GM19328 (cell line): ENCODE data around the gene SDK1.
"Not testable (repeated sequence)": the region's sequence is repeated elsewhere in the genome, so short reads cannot be mapped to it uniquely, and the experiment has no call there.

Experiments
- ATAC-seq: cut with Tn5 transposase; IDR thresholded peaks from one replicate; pipeline ENCODE4 v1.9.1; 2021; ENCODE audit warnings: mild to moderate bottlenecking, moderate library complexity; ENCODE audit not compliant: unreplicated experiment

SDK1 gene

DNA sequence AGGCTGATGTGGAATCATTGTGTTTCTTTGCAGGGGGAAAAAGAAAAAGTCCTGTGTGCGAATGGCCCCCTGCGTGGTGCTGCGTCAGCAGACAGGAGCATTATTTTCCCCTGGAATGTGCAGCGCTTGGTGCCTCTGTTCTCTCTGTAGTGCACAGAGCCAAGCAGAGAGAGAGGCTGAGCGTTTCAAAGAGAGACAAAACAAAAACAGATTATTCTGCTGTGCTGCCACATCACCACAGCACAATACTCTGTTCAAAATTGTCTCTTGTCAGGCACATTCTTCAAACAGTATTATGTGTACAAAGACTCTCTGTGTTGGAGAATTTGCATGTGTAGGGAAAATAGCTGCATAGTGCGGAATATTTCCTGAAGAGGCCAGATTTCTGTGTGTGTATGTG is 609.0 kb downstream of the SDK1 start:
- ATAC-seq = no peak

GRCh38 chr7:3911685-3912084 is 610.6 kb downstream of the SDK1 start:
- ATAC-seq = no peak

GRCh38 chr7:3912291-3912690 is 611.2 kb downstream of the SDK1 start:
- no peak for ATAC-seq

- no peak for ATAC-seq
Measured at GRCh38 chr7:3914051-3914775, 613.2 kb downstream of the SDK1 start.

- ATAC-seq = no peak
Measured at GRCh38 chr7:3915337-3915878, 614.4 kb downstream of the SDK1 start.

DNA sequence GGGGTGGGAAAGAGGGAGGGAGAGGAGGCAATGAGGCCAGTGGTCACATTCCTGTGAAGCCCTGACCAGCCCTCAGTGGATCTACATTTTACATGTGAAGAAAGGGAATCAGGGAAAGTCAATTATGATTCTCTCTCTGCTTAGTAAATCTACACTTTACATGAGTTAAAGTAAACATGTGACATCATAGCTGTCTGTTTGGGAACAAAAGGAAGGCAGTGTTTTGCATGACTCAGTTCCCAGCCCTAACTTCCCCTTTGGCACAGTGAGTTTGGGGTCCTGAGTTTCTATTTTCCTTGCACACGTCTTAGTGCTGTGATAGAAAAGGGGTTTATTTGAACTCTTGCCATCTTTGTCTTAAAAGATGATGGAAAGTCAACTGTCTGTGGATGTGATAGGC is 615.1 kb downstream of the SDK1 start:
- ATAC-seq = no peak

- ATAC-seq = no peak
Measured at GRCh38 chr7:3917436-3917835, 616.4 kb downstream of the SDK1 start.

- no peak for ATAC-seq
Measured at GRCh38 chr7:3918576-3918975, 617.5 kb downstream of the SDK1 start.

- no peak for ATAC-seq
Measured at GRCh38 chr7:3922175-3922635, 621.2 kb downstream of the SDK1 start.

DNA sequence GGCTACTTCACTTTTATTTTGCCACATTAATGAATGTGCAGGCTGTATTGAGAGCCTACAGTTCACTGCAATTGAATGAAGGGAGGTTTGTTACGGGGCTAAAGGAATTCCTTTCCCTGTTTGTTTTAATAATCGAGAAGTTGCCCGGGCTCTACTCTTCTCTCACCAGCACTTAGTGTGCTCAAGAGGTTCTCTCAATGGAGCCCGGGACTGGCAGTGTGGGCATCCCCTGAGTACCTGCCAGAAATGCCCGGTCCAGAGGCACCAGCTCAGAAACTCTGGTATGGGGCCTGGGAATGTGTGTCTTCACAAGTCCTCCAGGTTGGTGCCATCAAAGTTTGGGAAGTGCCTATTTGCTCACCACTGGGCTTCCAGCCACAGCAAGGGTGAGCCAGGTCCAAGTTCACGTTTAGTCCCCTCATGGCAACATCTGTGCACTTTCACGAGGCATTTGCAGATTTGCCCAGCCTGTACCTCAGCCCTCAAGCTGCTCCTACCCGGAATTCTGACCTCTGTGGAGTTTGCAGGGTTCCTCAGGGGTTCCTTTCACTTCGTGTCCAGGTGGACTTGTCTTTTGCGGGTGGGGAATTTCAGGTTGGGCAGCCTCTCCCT is 622.4 kb downstream of the SDK1 start:
- ATAC-seq = no peak

DNA sequence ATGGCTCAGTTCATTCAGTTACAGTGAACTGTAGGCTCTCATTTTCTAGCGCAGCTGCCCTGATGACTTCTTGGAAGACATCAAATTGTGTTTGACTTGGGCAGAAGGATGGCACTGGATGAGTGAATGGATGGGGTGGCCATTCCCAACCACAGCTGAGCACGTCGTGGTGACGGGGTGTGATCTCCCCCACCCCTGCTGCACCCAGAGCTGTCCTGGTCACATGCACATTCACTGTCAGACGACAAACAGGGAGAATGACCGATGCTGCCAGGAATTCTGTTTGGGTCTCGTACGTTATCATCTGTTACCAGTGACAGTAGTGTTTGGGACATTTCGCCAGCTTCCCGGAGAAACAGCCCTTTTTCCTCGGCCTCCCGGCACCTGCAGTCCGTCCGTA is 623.2 kb downstream of the SDK1 start:
- no peak for ATAC-seq

DNA sequence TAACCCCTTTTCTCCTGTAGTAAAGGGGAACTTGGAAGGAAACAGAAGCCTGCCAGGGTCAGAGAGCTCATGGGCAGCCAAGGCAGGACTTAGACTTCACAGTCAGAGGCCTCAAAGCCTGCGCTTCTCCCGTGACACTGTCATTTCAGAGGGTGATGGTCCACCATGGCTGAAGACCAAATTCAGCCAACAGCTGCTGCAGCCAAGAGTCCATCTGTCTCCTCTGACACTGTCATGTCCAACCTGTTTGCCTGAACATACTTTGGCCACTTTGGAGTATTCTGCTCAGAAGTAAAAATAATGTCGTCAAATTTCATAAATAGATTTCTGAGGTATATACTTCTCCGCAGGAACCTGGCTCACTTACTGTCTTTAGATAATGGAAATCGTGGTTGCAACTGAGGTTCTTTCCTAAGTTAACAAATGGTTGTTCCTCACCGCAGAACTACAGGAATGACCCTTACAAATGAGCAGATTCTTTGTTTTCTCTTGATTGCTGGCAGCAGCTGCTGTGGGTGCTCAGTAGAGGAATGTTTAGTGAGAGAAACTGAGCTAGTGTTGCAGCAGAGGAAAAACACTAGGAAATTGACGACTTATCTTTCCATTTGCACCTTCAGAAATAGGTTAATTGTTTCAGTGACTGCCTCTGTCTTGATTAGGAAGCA is 626.5 kb downstream of the SDK1 start:
- ATAC-seq = no peak

- ATAC-seq = no peak
Measured at GRCh38 chr7:3928727-3929515, 627.9 kb downstream of the SDK1 start.

- no peak for ATAC-seq
Measured at GRCh38 chr7:3931843-3932242, 630.8 kb downstream of the SDK1 start.

DNA sequence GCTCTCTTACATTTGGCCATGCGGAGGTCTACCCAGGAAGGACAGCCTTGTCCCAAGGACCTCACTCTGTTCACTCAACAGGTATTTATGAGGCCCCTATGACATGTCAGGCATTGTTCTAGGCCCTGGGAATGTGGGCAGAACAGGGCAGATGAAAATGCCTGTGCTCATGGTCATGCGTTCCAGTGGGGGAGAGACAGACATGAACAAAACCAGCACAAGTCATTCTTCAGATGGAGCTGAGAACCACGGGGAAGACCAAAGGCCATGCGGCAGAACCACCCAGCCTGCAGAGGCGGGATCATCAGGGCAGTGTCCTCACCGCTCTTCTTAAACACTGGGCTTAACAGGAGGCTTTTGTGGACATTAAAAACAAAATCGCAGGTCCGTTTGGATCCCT is 636.1 kb downstream of the SDK1 start:
- ATAC-seq = no peak

DNA sequence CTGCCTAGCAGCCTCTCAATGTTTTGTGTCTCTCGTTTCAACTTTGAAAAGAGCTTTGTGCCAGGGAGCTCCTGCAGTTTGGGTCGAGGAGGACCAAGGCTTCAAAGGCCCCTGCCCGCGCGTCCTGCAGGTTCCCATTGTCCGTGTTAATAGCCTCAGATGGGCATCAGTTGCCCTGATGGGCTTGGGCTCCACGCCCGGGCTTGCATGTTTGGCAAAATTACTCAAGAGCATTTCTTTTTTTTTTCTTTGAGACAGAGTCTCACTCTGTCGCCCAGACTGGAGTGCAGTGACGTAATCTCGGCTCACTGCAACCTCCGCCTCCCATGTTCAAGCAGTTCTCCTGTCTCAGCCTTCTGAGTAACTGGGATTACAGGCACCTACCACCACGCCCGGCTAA is 636.6 kb downstream of the SDK1 start:
- no peak for ATAC-seq

DNA sequence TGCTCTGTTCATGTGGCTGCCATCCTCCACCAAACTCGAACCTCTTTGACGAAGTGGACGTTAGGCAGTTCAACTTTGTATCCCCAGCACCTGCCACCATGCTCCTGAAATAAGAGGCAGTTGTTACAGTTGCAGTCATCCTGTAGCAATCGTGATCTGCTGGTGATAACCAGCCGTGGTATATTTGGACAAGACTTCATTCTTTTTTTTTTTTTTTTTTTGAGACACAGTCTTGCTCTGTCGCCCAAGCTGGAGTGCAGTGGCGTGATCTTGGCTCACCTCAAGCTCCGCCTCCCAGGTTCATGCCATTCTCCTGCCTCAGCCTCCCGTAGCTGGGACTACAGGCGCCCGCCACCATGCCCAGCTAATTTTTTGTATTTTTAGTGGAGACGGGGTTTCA is 640.7 kb downstream of the SDK1 start:
- not testable (repeated sequence) for ATAC-seq

DNA sequence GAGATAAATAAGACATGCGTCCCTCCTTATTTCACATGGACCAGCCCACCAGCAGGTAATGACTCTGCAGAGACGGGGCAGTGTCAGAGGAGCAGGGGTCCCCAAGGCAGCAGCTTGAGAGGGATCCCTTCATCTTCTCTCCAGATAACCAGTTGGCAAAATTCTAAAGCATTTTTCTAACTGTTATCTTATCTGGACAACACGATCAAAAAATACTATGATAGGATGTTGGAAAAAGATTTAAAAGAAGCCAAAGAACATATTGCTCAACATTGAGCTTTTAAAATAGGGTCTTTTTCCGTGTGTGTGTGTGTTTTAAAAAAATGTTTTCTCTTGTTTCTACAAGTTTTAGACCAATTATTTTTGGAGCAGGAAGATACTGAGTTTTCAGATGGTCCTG is 641.2 kb downstream of the SDK1 start:
- no peak for ATAC-seq

DNA sequence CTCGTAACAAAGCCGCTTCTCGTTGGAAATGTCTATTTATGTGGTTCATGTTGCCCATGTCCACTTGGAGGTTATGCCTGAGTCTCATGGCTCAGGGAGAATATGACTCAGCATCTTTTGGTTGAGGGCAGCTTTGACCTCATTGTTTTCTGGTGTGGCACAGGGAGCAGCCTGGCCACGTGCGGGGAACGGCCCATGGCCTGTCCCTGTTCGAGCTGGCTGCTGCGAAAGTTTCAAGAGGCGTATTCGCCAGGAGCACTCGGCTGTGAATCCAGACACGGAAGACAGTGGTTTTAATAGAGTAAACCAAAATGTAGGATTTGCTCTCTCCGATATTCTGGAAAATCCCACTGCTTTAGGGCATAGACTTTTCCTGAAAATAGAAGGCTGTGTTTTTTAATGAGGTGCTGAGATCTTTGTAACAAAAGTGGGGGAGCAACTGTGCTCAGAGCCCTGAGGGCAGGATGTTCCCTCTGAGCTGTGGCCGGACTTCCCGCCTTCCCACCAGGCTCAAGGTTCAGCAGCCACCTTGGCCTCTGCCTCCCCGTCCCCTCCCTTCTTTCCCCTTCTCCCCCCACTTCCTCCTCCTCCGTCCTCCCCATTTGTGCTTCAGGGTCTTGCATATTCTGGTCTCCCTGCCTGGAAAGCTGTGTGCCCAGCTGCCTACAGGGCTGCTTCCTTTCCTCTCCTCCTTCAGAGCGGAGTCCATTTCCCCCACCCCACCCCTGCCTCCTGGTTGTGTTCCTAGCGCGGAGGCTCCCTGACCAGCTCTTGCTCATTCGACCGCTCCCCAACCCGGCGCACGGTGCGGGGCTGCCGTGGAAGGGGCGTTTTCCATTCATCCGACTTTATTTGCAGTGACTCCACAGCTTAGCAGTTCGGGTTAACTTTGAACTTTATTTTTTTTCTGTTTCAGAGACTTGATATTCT is 642.0 kb downstream of the SDK1 start:
- ATAC-seq = no peak
